Activated CD8-positive, alpha-beta T cell treated with anti-CD3 and anti-CD28 coated beads, Interleukin-2, amount 10 ng/mL, durations not matched to agents 7 days and 5 days (primary cell): ENCODE results near the gene COL15A1. TPM values are rescaled to one million over a fixed set of nuclear protein-coding genes. Genes with fewer than 3 reads are reported as not detected.

Experiments
- ATAC-seq: fragments of 150-1000 bp; cut with Tn5 transposase; one replicate; pipeline ENCODE4 v1.10.0; 2021; ENCODE audit warnings: moderate library complexity
- CTCF ChIA-PET: fragments of 350-600 bp; sonication (Branson Sonifier 250); formaldehyde crosslinking; loops from one replicate; lab custom pipeline; 2021; ENCODE audit warnings: antibody characterized with exemption; lab: Charles Lee
- POLR2A ChIA-PET: fragments of 350-600 bp; sonication (Branson Sonifier 250); formaldehyde crosslinking; loops from one replicate; lab custom pipeline; 2021; ENCODE audit warnings: antibody characterized with exemption; lab: Charles Lee
- DNase-seq: peaks from one replicate; pipeline ENCODE4 v3.0.0-alpha.2; 2020
- H3K27ac Mint-ChIP-seq: one replicate; pipeline ENCODE4 v1.8.0; 2021; ENCODE audit warnings: mild to moderate bottlenecking, mixed read lengths
- H3K27me3 Mint-ChIP-seq: one replicate; pipeline ENCODE4 v1.8.0; 2021; ENCODE audit warnings: low read depth, mixed read lengths
- H3K36me3 Mint-ChIP-seq: one replicate; pipeline ENCODE4 v1.8.0; 2021; ENCODE audit warnings: low read depth, mixed read lengths
- H3K4me1 Mint-ChIP-seq: one replicate; pipeline ENCODE4 v1.8.0; 2021; ENCODE audit warnings: low read depth, mixed read lengths
- H3K4me3 Mint-ChIP-seq: one replicate; pipeline ENCODE4 v1.8.0; 2021; ENCODE audit warnings: mild to moderate bottlenecking, mixed read lengths
- H3K9me3 Mint-ChIP-seq: one replicate; pipeline ENCODE4 v1.8.0; 2022; ENCODE audit warnings: mixed read lengths; ENCODE audit not compliant: insufficient read depth
- total RNA-seq, 2 experiments: library from RNA; stranded (reverse); gene quantifications; one replicate each; pipeline ENCODE4 v1.2.3, GENCODE V29; 2021

Gene COL15A1
- total RNA-seq, 2 experiments from 2014 or later, result 0.37 to 0.76 TPM

GRCh38 chr9:99041618-99042017 is 97.9 kb downstream of the COL15A1 start:
- H3K27ac Mint-ChIP-seq, result peak overlapping the region; percentile 69
- peaks cover 22% of the 10 kb centered on the region for H3K36me3 Mint-ChIP-seq
- peaks cover 4% of the 10 kb centered on the region for H3K27me3 Mint-ChIP-seq
- ChIA-PET CTCF (interaction anchor here (1.4 to 1.6 kb wide), 3 partner anchors 8 to 99 kb away, joined by 4 read pairs; no protein-coding TSS in a partner anchor), POLR2A (no interaction called here)
- ATAC-seq (no peak), DNase-seq (no peak)
- peaks cover 21% of the 10 kb centered on the region for H3K9me3 Mint-ChIP-seq
- H3K4me3 Mint-ChIP-seq, result no peak overlapping the region
- H3K4me1 Mint-ChIP-seq, result peaks cover 69% of the 10 kb centered on the region

- no peak overlapping the region for H3K27ac Mint-ChIP-seq
- CTCF ChIA-PET, result interaction anchor here (0.8 to 1.6 kb wide), 2 partner anchors 12 to 15 kb away, joined by 3 read pairs; no protein-coding TSS in a partner anchor
These were observed 98.9 kb downstream of the COL15A1 start for GRCh38 chr9:99042620-99043019.

GRCh38 chr9:99044827-99045226 is 101.1 kb downstream of the COL15A1 start:
- DNase-seq (no peak), ATAC-seq (no peak)
- H3K27ac Mint-ChIP-seq, result peak overlapping the region; percentile 36
- peaks cover 70% of the 10 kb centered on the region for H3K4me1 Mint-ChIP-seq
- peaks cover 22% of the 10 kb centered on the region for H3K36me3 Mint-ChIP-seq
- POLR2A ChIA-PET, result no interaction called here
- H3K9me3 Mint-ChIP-seq, result peaks cover 21% of the 10 kb centered on the region
- H3K4me3 Mint-ChIP-seq, result no peak overlapping the region
- H3K27me3 Mint-ChIP-seq, result no peaks in the 10 kb centered on the region
- CTCF ChIA-PET, result interaction anchor here (1.4 kb wide), 1 partner anchor 17 kb away, joined by 3 read pairs; no protein-coding TSS in a partner anchor

More at GRCh38 chr9:99042620-99043019, 98.9 kb downstream of the COL15A1 start:
- POLR2A ChIA-PET, result no interaction called here
- peaks cover 21% of the 10 kb centered on the region for H3K9me3 Mint-ChIP-seq
- H3K4me1 Mint-ChIP-seq, result peaks cover 69% of the 10 kb centered on the region
- no peak for ATAC-seq
- no peak for DNase-seq
- H3K36me3 Mint-ChIP-seq, result peaks cover 22% of the 10 kb centered on the region
- peaks cover 1% of the 10 kb centered on the region for H3K27me3 Mint-ChIP-seq
- H3K4me3 Mint-ChIP-seq, result no peak overlapping the region

GRCh38 chr9:99046068-99046467 is 102.4 kb downstream of the COL15A1 start:
- POLR2A ChIA-PET, result interaction anchor here (0.9 kb wide), 1 partner anchor 33 kb away, joined by 3 read pairs; no protein-coding TSS in a partner anchor
- ATAC-seq (no peak), DNase-seq (no peak)
- Mint-ChIP-seq H3K4me3 (no peak overlapping the region), H3K9me3 (peaks cover 21% of the 10 kb centered on the region), H3K36me3 (peaks cover 22% of the 10 kb centered on the region), H3K27me3 (no peaks in the 10 kb centered on the region), H3K4me1 (peaks cover 65% of the 10 kb centered on the region), H3K27ac (no peak overlapping the region)
- CTCF ChIA-PET, result interaction anchor here (1.4 kb wide), 1 partner anchor 18 kb away, joined by 3 read pairs; no protein-coding TSS in a partner anchor

- H3K36me3 Mint-ChIP-seq, result peaks cover 22% of the 10 kb centered on the region
These were observed 102.9 kb downstream of the COL15A1 start for GRCh38 chr9:99046542-99047071.

GRCh38 chr9:99049228-99049627 is 105.5 kb downstream of the COL15A1 start:
- H3K4me3 Mint-ChIP-seq, result no peak overlapping the region
- peaks cover 16% of the 10 kb centered on the region for H3K9me3 Mint-ChIP-seq
- no peaks in the 10 kb centered on the region for H3K27me3 Mint-ChIP-seq
- ChIA-PET POLR2A (interaction anchor here (1.0 kb wide), 1 partner anchor 45 kb away, joined by 3 read pairs; no protein-coding TSS in a partner anchor), CTCF (interaction anchor here (0.6 to 1.0 kb wide), 4 partner anchors 8 to 49 kb away, joined by 3 to 4 read pairs (median 3); no protein-coding TSS in a partner anchor)
- DNase-seq (no peak), ATAC-seq (no peak)
- peak overlapping the region; percentile 61 for H3K27ac Mint-ChIP-seq
- peaks cover 16% of the 10 kb centered on the region for H3K36me3 Mint-ChIP-seq
- H3K4me1 Mint-ChIP-seq, result peaks cover 70% of the 10 kb centered on the region

More at GRCh38 chr9:99046542-99047071, 102.9 kb downstream of the COL15A1 start:
- H3K4me3 Mint-ChIP-seq, result no peak overlapping the region
- peaks cover 59% of the 10 kb centered on the region for H3K4me1 Mint-ChIP-seq
- CTCF ChIA-PET, result no interaction called here
- no peak for DNase-seq
- POLR2A ChIA-PET, result no interaction called here
- no peak for ATAC-seq
- no peaks in the 10 kb centered on the region for H3K27me3 Mint-ChIP-seq
- H3K9me3 Mint-ChIP-seq, result peaks cover 21% of the 10 kb centered on the region
- H3K27ac Mint-ChIP-seq, result peak overlapping the region; percentile 32

GRCh38 chr9:99049641-99050040 is 105.9 kb downstream of the COL15A1 start:
- POLR2A ChIA-PET, result interaction anchor here (0.9 to 1.0 kb wide), 2 partner anchors 14 to 45 kb away, joined by 3 read pairs; no protein-coding TSS in a partner anchor
- Mint-ChIP-seq H3K4me3 (no peak overlapping the region), H3K27ac (peak overlapping the region; percentile 61), H3K9me3 (peaks cover 12% of the 10 kb centered on the region), H3K27me3 (no peaks in the 10 kb centered on the region), H3K4me1 (peaks cover 70% of the 10 kb centered on the region), H3K36me3 (peaks cover 13% of the 10 kb centered on the region)
- ATAC-seq (no peak), DNase-seq (no peak)
- CTCF ChIA-PET, result interaction anchor here (0.6 to 1.2 kb wide), 4 partner anchors 9 to 50 kb away, joined by 3 to 4 read pairs (median 3); no protein-coding TSS in a partner anchor

- H3K27me3 Mint-ChIP-seq, result no peaks in the 10 kb centered on the region
- ATAC-seq (no peak), DNase-seq (no peak)
- H3K9me3 Mint-ChIP-seq, result peaks cover 5% of the 10 kb centered on the region
- H3K4me1 Mint-ChIP-seq, result peaks cover 68% of the 10 kb centered on the region
- CTCF ChIA-PET, result interaction anchor here (0.8 to 1.2 kb wide), 3 partner anchors 9 to 53 kb away, joined by 3 read pairs; no protein-coding TSS in a partner anchor
- H3K36me3 Mint-ChIP-seq, result peaks cover 11% of the 10 kb centered on the region
- peak overlapping the region; percentile 61 for H3K27ac Mint-ChIP-seq
- no peak overlapping the region for H3K4me3 Mint-ChIP-seq
- POLR2A ChIA-PET, result interaction anchor here (0.9 to 1.0 kb wide), 2 partner anchors 15 to 44 kb away, joined by 3 read pairs; no protein-coding TSS in a partner anchor
These were observed 106.7 kb downstream of the COL15A1 start for GRCh38 chr9:99050292-99050911.

GRCh38 chr9:99050924-99051323 is 107.2 kb downstream of the COL15A1 start:
- ChIA-PET CTCF (interaction anchor here (0.9 to 2.3 kb wide), 3 partner anchors 16 to 53 kb away, joined by 3 to 6 read pairs (median 3); no protein-coding TSS in a partner anchor), POLR2A (interaction anchor here (0.8 kb wide), 1 partner anchor 38 kb away, joined by 3 read pairs; no protein-coding TSS in a partner anchor)
- Mint-ChIP-seq H3K4me1 (peaks cover 68% of the 10 kb centered on the region), H3K27me3 (no peaks in the 10 kb centered on the region), H3K27ac (peak overlapping the region; percentile 45), H3K36me3 (peaks cover 12% of the 10 kb centered on the region), H3K9me3 (no peaks in the 10 kb centered on the region), H3K4me3 (no peak overlapping the region)
- no peak for ATAC-seq
- no peak for DNase-seq

GRCh38 chr9:99051406-99051805 is 107.7 kb downstream of the COL15A1 start:
- Mint-ChIP-seq H3K4me3 (no peak overlapping the region), H3K27me3 (no peaks in the 10 kb centered on the region), H3K27ac (no peak overlapping the region), H3K9me3 (peaks cover 4% of the 10 kb centered on the region), H3K36me3 (peaks cover 17% of the 10 kb centered on the region), H3K4me1 (peaks cover 70% of the 10 kb centered on the region)
- no peak for ATAC-seq
- POLR2A ChIA-PET, result interaction anchor here (0.8 to 1.9 kb wide), 2 partner anchors 38 to 41 kb away, joined by 3 to 6 read pairs; no protein-coding TSS in a partner anchor
- CTCF ChIA-PET, result interaction anchor here (0.6 to 5.2 kb wide), 6 partner anchors 16 to 132 kb away, joined by 3 to 29 read pairs (median 3); no protein-coding TSS in a partner anchor
- DNase-seq, result no peak

- CTCF ChIA-PET, result interaction anchor here (0.6 to 5.2 kb wide), 7 partner anchors 17 to 131 kb away, joined by 3 to 29 read pairs (median 3); no protein-coding TSS in a partner anchor
- no peak overlapping the region for H3K27ac Mint-ChIP-seq
- H3K4me3 Mint-ChIP-seq, result no peak overlapping the region
- POLR2A ChIA-PET, result interaction anchor here (0.8 to 1.9 kb wide), 3 partner anchors 39 to 61 kb away, joined by 3 to 6 read pairs (median 4); no protein-coding TSS in a partner anchor
- peaks cover 21% of the 10 kb centered on the region for H3K36me3 Mint-ChIP-seq
- no peak for DNase-seq
- ATAC-seq, result no peak
- no peaks in the 10 kb centered on the region for H3K27me3 Mint-ChIP-seq
- peaks cover 6% of the 10 kb centered on the region for H3K9me3 Mint-ChIP-seq
- peaks cover 70% of the 10 kb centered on the region for H3K4me1 Mint-ChIP-seq
These were observed 108.1 kb downstream of the COL15A1 start for GRCh38 chr9:99051851-99052250.
